GM12878 (cell line): ENCODE data around the gene PPP1R13L. TPM values are rescaled to one million over a fixed set of nuclear protein-coding genes. Genes with fewer than 3 reads are reported as not detected.

Source experiments
- CBFB ChIP-seq: IDR thresholded peaks from 2 replicates; pipeline ENCODE4 v1.6.1; 2016; ENCODE audit warnings: antibody characterized with exemption, low read depth
- CBX3 ChIP-seq: fragments of 200-600 bp; sonication (generic); IDR thresholded peaks from 2 replicates; pipeline ENCODE4 v1.6.1; 2016; ENCODE audit warnings: low read depth, borderline replicate concordance
- CEBPB ChIP-seq, 2 experiments: fragments of 150-350 bp in 1 of 2; IDR thresholded peaks; 2 replicates each; pipeline ENCODE4 v1.6.1; 2012 to 2014; ENCODE audit warnings: low read depth in 2 of 2, low read length in 2 of 2, borderline replicate concordance in 1 of 2, inconsistent platforms in 1 of 2
- FOS ChIP-seq: IDR thresholded peaks from 3 replicates; pipeline ENCODE4 v1.6.1; 2011; ENCODE audit warnings: borderline replicate concordance; ENCODE audit not compliant: insufficient read length; ENCODE audit errors: extremely low read depth
- IKZF1 ChIP-seq: fragments of 450-650 bp; conservative IDR thresholded peaks from 2 replicates; pipeline ENCODE4 v1.6.1; 2017; ENCODE audit warnings: antibody characterized with exemption, mild to moderate bottlenecking
- NBN ChIP-seq: fragments of 450-650 bp; IDR thresholded peaks from 2 replicates; pipeline ENCODE4 v1.6.1; 2016
- POLR2A ChIP-seq: IDR thresholded peaks from 2 replicates; pipeline ENCODE4 v1.6.1; 2011; ENCODE audit warnings: low read depth, mild to moderate bottlenecking, low read length
- SREBF1 ChIP-seq: IDR thresholded peaks from 2 replicates; pipeline ENCODE4 v1.6.1; 2012; ENCODE audit warnings: mild to moderate bottlenecking, low read length
- TAF1 ChIP-seq: IDR thresholded peaks from 2 replicates; pipeline ENCODE4 v1.6.1; 2011; ENCODE audit warnings: mild to moderate bottlenecking, low read depth, low read length, borderline replicate concordance
- YY1 ChIP-seq: IDR thresholded peaks from 2 replicates; pipeline ENCODE4 v1.6.1; 2011; ENCODE audit warnings: low read depth, mild to moderate bottlenecking, low read length
- ZNF384 ChIP-seq: IDR thresholded peaks from 2 replicates; pipeline ENCODE4 v1.6.1; 2012; ENCODE audit warnings: low read depth, mild to moderate bottlenecking, low read length, improper control_type of control experiment, borderline replicate concordance
- polyA plus RNA-seq, 11 experiments: library from polyadenylated mRNA; depleted of rRNA in 4 of 11; unstranded in 6 of 11; stranded (reverse) in 5 of 11; fragments of >200 nt; fragmentation: Nextera tagmentation in 4 of 11; fragmentation: Illumina TruSeq in 1 of 11; extraction: Ambion mirVana in 4 of 11; extraction: Trizol in 1 of 11; gene quantifications; 1 replicate in 1 of 11; 2 replicates in 10 of 11; pipeline versions ENCODE4 v1.2.1 to v1.2.3, GENCODE V29; 2011 to 2016; ENCODE audit warnings: inconsistent platforms in 2 of 11, missing spikeins in 2 of 11, low read depth in 1 of 11
- total RNA-seq, 4 experiments: library from RNA; depleted of rRNA in 3 of 4; stranded (reverse); fragments of >200 nt in 3 of 4; fragmentation: Illumina TruSeq in 1 of 4; extraction: Trizol in 1 of 4; gene quantifications; 2 replicates each; pipeline versions ENCODE4 v1.2.1 to v1.2.3, GENCODE V29; 2013 to 2021
- TF ChIP-seq, protein P1 (sequence below): IDR thresholded peaks from 2 replicates; pipeline ENCODE4 v1.6.1; 2012; ENCODE audit warnings: improper control_type of control experiment, low read depth, low read length; ENCODE audit not compliant: insufficient replicate concordance
- TF ChIP-seq, protein P2 (sequence below): fragments of 450-650 bp; IDR thresholded peaks from 2 replicates; pipeline ENCODE4 v1.6.1; 2016; ENCODE audit warnings: mild to moderate bottlenecking
- TF ChIP-seq, protein P3 (sequence below): fragments of 450-650 bp; IDR thresholded peaks from 2 replicates; pipeline ENCODE4 v1.6.1; 2018; ENCODE audit warnings: mild to moderate bottlenecking, low read depth, moderate library complexity; ENCODE audit not compliant: partially characterized antibody
- TF ChIP-seq, protein P4 (sequence below): IDR thresholded peaks from 2 replicates; pipeline ENCODE4 v1.6.1; 2011; ENCODE audit warnings: borderline replicate concordance, low read depth, mild to moderate bottlenecking, moderate library complexity, low read length; ENCODE audit not compliant: insufficient read depth, poor library complexity, severe bottlenecking

The PPP1R13L gene
- total and polyA plus RNA-seq, 10 of the 15 experiments (the other 5 are each of a cell fraction or from before 2014, with no cell fraction given) = 0.40 to 10.0 (median 2.5) TPM

DNA sequence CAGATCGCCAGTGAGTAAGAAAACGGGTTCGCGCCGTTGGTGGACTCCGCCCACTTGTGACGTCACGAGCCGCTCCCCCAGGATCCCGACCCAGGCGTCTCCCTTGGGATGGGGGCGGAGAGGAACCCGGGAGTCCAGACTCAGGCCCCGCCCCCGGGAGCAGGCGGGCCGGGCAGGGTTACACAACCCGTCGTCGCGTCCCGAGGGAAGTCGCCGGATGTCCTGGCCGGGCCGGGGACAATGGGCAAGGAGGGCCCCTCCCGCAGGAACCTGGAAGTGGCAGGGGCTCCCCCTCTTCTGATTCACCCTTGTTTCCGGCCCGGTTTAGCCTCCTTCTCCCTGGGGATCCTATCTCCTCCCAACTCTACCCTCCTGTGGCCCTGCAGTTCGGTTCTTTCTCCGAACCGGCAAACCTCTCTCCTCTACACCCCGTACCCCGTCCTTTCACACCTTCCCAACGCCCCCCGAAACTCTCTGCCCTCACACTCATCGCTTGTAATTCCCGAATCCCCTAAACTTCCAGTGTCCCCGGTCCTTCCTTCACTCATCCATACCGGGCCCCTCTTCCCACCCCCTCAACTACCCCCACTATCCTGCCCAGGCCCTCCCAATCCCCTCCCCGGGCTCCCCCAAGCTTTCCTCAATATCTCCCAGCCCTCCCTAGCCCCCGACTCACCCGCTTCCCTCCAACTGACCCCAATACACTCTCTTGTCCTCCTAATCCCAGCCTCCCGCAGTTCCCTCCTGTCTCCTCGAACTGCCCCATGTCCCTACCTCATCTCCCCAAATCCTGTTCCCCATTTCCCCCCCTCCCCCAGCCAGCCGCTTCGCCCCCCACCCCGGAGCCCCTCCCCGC lies 38.8 kb upstream of the PPP1R13L start (continued):
- TF ChIP-seq, protein P1, sequence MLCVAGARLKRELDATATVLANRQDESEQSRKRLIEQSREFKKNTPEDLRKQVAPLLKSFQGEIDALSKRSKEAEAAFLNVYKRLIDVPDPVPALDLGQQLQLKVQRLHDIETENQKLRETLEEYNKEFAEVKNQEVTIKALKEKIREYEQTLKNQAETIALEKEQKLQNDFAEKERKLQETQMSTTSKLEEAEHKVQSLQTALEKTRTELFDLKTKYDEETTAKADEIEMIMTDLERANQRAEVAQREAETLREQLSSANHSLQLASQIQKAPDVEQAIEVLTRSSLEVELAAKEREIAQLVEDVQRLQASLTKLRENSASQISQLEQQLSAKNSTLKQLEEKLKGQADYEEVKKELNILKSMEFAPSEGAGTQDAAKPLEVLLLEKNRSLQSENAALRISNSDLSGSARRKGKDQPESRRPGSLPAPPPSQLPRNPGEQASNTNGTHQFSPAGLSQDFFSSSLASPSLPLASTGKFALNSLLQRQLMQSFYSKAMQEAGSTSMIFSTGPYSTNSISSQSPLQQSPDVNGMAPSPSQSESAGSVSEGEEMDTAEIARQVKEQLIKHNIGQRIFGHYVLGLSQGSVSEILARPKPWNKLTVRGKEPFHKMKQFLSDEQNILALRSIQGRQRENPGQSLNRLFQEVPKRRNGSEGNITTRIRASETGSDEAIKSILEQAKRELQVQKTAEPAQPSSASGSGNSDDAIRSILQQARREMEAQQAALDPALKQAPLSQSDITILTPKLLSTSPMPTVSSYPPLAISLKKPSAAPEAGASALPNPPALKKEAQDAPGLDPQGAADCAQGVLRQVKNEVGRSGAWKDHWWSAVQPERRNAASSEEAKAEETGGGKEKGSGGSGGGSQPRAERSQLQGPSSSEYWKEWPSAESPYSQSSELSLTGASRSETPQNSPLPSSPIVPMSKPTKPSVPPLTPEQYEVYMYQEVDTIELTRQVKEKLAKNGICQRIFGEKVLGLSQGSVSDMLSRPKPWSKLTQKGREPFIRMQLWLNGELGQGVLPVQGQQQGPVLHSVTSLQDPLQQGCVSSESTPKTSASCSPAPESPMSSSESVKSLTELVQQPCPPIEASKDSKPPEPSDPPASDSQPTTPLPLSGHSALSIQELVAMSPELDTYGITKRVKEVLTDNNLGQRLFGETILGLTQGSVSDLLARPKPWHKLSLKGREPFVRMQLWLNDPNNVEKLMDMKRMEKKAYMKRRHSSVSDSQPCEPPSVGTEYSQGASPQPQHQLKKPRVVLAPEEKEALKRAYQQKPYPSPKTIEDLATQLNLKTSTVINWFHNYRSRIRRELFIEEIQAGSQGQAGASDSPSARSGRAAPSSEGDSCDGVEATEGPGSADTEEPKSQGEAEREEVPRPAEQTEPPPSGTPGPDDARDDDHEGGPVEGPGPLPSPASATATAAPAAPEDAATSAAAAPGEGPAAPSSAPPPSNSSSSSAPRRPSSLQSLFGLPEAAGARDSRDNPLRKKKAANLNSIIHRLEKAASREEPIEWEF = peak; percentile 17
- TF ChIP-seq ZNF384 = no peak
- no peak for TF ChIP-seq POLR2A
- TF ChIP-seq NBN = peak; percentile 97
- TF ChIP-seq FOS = no peak
- TF ChIP-seq CBFB = no peak
- TF ChIP-seq, protein P2, sequence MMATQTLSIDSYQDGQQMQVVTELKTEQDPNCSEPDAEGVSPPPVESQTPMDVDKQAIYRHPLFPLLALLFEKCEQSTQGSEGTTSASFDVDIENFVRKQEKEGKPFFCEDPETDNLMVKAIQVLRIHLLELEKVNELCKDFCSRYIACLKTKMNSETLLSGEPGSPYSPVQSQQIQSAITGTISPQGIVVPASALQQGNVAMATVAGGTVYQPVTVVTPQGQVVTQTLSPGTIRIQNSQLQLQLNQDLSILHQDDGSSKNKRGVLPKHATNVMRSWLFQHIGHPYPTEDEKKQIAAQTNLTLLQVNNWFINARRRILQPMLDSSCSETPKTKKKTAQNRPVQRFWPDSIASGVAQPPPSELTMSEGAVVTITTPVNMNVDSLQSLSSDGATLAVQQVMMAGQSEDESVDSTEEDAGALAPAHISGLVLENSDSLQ = no peak
- TF ChIP-seq, protein P3, sequence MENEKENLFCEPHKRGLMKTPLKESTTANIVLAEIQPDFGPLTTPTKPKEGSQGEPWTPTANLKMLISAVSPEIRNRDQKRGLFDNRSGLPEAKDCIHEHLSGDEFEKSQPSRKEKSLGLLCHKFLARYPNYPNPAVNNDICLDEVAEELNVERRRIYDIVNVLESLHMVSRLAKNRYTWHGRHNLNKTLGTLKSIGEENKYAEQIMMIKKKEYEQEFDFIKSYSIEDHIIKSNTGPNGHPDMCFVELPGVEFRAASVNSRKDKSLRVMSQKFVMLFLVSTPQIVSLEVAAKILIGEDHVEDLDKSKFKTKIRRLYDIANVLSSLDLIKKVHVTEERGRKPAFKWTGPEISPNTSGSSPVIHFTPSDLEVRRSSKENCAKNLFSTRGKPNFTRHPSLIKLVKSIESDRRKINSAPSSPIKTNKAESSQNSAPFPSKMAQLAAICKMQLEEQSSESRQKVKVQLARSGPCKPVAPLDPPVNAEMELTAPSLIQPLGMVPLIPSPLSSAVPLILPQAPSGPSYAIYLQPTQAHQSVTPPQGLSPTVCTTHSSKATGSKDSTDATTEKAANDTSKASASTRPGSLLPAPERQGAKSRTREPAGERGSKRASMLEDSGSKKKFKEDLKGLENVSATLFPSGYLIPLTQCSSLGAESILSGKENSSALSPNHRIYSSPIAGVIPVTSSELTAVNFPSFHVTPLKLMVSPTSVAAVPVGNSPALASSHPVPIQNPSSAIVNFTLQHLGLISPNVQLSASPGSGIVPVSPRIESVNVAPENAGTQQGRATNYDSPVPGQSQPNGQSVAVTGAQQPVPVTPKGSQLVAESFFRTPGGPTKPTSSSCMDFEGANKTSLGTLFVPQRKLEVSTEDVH = no peak
- TF ChIP-seq YY1 = no peak
- TF ChIP-seq CBX3 = no peak
- TF ChIP-seq CEBPB (IDR thresholded peaks at IDR 0.05; ENCODE audit: borderline replicate concordance in 1 of 2, low read depth in 2 of 2, low read length in 2 of 2) = no peak
- TF ChIP-seq TAF1 = no peak
- no peak for TF ChIP-seq SREBF1
- TF ChIP-seq IKZF1 = peak; percentile 99
- TF ChIP-seq, protein P4, sequence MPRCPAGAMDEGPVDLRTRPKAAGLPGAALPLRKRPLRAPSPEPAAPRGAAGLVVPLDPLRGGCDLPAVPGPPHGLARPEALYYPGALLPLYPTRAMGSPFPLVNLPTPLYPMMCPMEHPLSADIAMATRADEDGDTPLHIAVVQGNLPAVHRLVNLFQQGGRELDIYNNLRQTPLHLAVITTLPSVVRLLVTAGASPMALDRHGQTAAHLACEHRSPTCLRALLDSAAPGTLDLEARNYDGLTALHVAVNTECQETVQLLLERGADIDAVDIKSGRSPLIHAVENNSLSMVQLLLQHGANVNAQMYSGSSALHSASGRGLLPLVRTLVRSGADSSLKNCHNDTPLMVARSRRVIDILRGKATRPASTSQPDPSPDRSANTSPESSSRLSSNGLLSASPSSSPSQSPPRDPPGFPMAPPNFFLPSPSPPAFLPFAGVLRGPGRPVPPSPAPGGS = no peak
